GM18909 (cell line): Measurements from ENCODE around the gene STOML2.
"Not testable (repeated sequence)": the region's sequence is repeated elsewhere in the genome, so short reads cannot be mapped to it uniquely, and the experiment has no call there.

Experiments used
- ATAC-seq: cut with Tn5 transposase; IDR thresholded peaks from one replicate; pipeline ENCODE4 v1.9.1; 2021; ENCODE audit warnings: mild to moderate bottlenecking; ENCODE audit not compliant: unreplicated experiment, poor library complexity

The STOML2 gene, protein sequence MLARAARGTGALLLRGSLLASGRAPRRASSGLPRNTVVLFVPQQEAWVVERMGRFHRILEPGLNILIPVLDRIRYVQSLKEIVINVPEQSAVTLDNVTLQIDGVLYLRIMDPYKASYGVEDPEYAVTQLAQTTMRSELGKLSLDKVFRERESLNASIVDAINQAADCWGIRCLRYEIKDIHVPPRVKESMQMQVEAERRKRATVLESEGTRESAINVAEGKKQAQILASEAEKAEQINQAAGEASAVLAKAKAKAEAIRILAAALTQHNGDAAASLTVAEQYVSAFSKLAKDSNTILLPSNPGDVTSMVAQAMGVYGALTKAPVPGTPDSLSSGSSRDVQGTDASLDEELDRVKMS

DNA sequence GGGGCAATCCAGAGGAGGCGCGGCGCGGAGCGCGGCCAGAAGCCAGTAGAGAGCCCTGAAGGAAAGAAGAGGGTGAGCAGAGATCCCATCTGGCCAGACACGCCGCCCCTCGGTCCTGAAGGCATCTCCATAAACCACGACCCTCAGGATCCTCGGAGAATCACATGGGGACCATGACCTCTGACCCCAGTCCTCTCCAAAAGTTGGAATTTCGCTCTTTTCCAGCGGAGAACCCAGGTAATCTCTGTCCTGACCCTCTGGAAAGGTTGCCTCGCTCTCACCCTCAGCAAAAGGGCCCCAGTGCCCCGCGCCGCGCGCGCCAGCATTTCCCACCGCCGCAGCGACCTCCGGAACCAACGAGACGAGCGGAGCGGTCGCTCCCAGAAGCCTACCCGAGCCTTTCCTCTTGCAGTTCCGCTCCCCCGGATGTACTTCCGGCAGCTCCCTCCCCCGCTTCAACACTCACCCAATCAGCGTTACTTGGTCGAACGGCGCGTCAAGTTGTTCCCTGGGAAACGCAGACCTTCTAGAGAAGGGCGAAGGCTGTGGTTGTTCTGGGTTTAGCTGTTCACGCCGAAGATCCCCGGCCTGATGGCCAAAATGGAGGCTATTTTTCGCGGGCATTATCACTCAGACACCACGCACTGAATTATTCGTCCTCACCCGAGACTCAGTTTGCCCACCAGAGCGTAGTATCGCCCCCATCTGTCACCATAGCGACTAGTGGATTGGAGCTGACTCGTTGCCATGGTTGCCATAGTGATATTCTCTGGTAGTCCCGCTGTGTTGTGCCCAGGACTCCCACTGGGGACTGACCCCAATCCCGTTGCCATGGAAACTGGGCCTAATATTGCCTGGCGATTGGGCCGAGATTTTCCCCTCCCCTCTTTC, at the start of gene STOML2:
Gene STOML2, minus strand, starts transcription at position 363 of the 891 bp plus-strand sequence. Its CDS starts 37 bp downstream, at position 326.
- ATAC-seq, result peak; percentile 94

- not testable (repeated sequence) for ATAC-seq
Observed at GRCh38 chr9:35147941-35148563, 45.1 kb upstream of the STOML2 start.

DNA sequence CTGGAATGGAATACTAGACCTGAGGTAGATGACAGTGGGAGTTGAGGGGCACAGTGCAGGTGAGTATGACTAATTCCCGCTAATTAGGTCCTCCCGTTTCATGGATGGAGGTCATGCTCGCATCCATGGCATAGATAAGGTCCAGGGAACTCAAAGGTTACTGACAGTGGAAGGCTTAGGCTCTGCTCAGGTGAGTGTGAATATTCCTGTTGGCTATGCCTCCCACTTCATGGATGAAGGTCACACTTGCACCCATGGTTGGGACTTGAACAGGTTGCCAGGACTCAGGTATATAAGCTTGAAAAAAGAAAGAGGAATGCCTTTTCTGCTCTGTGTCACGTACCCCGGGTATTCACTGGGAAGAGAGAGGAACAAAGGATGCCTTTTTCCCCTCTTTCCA, 39.1 kb upstream of the STOML2 start:
- no peak for ATAC-seq

DNA sequence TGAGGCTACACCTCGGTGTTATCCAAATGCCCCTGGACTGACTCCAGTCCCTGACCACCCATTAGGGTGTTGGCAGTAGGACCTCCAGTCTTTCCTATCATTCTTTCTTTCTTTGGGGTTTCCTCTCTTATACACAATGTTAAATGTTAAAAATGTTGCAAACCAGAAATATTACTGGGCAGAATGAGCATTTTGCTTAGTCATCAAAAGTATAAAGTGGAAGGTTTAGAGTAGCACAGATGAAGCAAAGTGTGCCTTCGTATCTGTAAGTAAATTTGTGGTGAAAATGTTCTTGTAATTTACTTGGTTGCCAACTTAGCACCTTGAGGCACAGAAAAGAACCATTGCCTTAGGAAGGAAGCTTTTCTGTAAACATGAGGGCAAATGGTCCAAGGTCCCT, 37.2 kb upstream of the STOML2 start:
- ATAC-seq, result no peak

GRCh38 chr9:35136866-35137265, 33.9 kb upstream of the STOML2 start:
- no peak for ATAC-seq

GRCh38 chr9:35135988-35136387, 33.1 kb upstream of the STOML2 start:
- no peak for ATAC-seq

GRCh38 chr9:35134920-35135319, 32.0 kb upstream of the STOML2 start:
- no peak for ATAC-seq

- ATAC-seq, result peak; percentile 51
Observed at GRCh38 chr9:35116898-35117551, 14.1 kb upstream of the STOML2 start.

DNA sequence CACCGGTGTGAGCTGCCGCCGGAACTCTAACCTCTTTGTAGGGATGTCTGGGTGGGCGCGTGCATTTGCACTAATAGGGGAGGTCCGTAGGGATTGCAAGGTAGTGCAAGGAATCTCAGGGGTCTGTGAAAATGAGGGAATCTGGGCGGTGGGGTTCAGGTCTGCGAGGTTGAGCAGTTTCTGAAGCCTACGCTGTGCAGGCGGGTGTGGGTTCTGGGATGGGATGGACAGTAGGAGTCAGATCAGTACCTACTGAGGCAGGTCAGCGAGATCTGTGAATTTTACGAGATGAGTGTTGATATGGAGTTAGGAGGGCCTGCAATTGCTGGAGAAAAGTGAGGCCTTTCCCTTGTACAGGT, 13.6 kb upstream of the STOML2 start:
- no peak for ATAC-seq

DNA sequence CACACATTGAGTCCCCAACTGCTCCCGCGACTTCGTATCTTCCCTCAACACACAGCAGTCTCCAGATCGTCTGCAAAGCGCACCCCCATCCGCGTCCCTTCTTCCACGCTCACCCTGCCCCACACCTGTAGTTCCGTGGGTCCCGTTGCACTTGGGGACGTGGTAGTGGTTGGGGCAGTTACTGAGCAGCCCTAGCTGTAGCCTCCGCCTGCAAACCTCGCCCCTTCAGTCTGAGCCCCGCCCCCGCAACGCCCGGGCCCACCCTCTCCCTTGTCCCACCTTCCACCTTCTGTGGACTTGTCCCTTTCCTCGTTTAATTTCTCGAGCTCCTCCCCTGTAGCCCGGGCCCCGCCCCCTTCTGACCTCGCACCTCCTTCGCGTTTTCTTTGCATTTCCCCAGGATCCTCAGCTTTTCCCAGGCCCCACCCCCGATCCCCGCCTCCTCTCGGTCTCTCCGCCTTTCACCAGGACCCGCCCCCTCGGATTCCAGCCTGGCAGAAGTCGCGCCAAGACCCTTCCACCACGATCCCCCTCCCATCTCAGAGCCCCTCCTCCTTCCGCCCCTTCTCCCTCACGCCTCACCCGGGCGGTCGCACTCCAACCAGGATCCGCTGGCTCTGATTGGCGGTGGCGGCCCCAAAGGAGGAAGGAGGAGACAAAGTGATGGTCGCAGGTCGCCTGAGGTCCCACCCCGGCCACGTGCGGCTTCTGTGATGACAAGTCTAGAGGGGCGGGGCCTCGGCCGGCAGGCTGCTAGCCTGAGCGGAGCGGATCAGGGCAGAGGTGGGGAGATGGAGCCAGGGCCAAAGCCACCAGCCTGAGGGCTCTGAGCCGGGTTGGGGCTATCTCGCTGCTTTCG, 13.0 kb upstream of the STOML2 start, which contains the start of gene ATOSB:
Gene ATOSB, minus strand, starts transcription at position 183 of the 859 bp plus-strand sequence. CDS start 7,588 bp downstream, outside the sequence.
- ATAC-seq, result peak; percentile 66

DNA sequence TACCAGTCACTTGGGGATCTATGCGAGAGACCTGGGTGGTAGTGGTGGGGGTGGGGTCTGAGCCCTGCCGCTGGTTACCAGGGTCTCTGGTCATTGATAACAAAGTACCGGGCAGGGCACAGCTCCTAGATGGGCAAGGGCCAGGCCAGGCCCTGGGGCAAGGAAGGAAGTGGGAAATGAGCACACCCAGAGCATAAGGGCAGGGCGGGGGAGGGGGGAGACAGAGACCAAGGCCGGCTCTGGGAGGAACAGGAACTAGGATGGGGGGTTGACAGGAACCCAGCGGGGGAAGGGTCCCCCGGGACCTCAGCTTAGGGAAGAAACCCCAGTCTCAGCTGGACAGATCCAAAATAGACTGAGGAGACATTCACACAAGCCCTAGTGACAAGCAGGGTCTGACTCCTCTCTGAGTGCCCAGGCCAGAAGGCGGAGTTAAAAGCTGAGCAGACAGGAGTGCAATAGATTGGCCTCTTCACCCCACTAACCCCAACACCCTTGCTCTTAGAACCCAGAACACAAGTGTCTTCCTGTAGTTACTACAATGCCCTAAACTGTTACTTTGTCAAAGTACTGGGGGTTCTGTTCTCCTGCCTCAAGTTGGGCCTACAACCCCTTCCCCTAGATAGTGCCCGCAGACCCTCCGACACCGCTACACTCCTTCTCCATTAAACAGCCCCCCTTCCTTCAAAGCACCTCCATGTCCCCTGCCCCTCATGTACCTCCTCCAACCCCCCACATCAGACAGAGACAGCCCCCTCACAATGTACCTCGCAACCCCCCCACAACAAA, 12.1 kb upstream of the STOML2 start:
- no peak for ATAC-seq

DNA sequence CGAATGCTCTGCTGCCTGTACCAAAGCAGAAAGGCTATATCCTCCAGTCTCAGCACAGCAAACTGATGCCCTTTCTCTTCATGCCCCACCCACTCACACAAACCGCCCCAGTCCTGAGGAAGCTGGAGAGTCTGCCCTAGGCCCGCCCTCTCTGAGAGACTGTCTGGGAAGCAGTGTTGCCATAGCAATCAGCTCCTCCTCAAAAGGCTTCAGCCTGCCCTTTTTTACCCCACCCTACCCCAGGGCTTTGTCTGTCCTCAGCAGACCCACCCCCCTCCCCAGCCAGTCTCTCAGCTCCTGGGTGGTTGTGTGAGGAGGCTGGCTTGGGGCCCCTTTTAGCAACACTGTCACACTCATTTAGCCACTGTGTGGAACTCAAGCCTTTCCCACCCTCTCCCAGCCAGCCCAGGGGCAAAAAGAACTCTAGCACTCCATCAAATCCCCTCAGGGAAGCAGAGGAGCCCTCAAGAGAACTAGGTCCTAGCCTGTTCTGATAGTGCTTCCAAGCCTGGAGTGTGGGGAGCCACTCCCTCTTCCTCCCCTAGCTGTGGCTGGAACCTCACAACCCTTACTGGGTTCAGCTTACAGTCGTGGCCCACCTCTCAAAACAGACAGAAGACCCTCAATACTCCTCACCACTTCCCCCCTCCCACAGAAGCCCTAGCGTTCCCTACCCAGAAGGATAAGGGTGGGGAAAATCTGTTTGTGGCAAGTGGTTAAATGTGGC, 11.3 kb upstream of the STOML2 start:
- no peak for ATAC-seq

DNA sequence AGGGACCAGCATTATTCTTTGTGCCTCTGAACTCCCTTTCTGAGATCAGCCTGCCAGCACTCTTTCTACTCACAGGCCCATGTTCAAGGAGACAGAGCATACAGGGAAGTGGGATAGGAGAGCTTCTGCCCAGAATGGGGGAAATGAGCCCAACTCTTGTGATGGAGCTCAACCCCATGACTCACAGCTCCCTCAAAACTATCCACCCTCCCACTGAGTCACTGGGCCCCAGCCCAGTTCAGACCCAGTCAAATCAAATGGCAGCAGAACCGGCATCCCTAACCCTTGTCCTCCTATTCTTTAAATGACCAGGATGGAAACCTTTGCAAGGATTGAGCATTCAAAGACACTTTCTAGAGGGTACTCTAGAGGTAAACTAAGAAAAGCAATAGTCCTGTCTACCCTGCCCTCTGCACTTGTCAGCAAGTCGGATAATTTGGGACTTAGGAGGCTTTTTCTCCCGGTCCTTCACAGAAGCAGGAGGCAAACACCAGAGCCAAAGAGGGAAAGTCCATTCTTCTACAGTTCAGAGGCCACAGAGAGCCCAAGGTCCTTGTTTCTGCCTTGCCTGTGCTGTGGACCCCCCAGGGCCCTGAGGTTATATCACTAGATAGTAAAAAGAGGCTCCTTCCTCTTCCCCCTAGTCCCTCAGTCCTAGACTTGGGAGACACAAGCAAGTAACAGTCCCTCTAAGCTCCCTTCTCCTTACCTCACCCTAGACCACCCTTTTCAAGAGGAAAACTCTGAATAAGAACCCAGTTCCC, 9.5 kb upstream of the STOML2 start:
- no peak for ATAC-seq

DNA sequence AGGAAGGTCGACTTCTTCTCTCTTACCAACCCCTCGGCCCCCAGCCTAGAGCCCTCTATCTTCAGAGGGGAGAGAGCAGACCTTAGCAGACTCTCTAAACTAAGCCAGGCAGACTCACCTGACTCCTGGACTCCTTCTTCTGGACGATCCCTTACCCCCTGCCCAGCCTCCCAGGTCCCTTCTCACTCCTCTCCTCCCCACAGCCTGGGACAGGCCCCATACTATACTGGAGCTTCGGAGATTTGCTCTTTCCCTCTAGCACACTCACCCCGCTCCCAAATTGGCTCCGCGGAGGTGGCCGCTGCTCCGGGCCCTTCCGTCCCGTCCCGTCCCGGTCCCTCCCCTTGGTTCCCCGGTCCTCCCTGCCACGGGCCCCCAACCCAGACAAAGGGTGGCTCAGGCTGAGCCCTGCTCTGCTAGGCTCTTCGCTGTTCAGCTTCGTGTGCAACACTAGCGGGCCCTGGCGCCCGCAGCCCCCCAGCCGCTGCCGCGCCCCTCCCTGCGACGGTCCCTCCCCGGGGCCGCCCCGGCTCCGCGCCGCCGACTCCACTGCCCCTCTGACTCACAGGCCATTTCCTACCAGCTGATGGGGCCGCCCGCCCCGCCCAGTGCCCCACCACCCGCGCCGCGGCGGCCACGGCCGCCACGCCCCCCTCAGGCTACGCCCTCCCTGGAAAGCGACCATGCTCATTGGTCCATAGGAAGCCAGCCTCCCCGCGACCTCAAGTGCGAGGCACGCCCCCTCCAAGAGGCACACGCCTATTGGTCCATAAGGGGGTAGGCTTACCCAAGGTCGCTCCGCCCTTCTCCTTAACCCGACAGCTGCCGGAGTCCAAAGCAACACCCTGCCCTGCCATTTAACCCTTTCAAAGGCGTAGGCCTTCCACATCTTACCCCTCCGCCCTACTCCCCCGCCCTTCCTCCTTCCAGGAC, 8.3 kb upstream of the STOML2 start:
- ATAC-seq, result peak; percentile 78

DNA sequence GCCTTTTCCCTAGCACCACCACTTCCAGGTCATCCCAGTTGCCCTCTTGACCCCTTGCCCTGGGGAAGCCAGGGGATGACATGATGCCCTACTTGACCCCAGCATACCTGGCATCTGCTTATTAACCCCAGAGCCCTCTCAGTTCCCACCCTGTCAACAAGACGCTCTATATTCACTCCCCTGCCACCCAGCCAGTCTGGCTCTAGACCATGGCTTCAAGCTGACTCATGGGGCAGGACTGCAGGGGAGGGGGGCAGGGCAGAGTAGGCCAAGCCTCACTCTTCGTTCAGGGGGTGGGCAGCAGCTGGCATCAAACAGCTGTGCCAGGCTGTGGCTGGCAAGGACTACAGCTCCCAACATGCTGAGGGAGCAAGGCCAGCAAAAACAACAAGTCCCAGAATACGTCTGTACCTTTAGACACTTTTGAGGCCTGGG, 7.4 kb upstream of the STOML2 start:
- ATAC-seq, result no peak

- ATAC-seq, result no peak
Observed at GRCh38 chr9:35108946-35109575, 6.1 kb upstream of the STOML2 start.
